Neuron (in vitro differentiated cells): ENCODE data around the gene PABPC4L.
A peak's percentile ranks its signal among the peaks of the same experiment; 100 is the strongest.

Source experiments
- H2AFZ ChIP-seq: one replicate; pipeline ENCODE4 v1.6.1; 2013; ENCODE audit warnings: low read depth, mild to moderate bottlenecking, inconsistent platforms, low read length, moderate library complexity
- H3K27me3 ChIP-seq: one replicate; pipeline ENCODE4 v1.6.1; 2013; ENCODE audit warnings: low read length; ENCODE audit not compliant: insufficient read depth
- H3K36me3 ChIP-seq: one replicate; pipeline ENCODE4 v1.6.1; 2013; ENCODE audit warnings: low read length; ENCODE audit not compliant: insufficient read depth
- H3K4me1 ChIP-seq: one replicate; pipeline ENCODE4 v1.6.1; 2013; ENCODE audit warnings: low read length; ENCODE audit not compliant: insufficient read depth
- H3K4me3 ChIP-seq: 2 replicates; pipeline ENCODE4 v1.5.1; 2013; ENCODE audit warnings: mild to moderate bottlenecking, low read length, moderate library complexity
- H3K9me3 ChIP-seq: one replicate; pipeline ENCODE4 v1.6.1; 2013; ENCODE audit warnings: low read length

Gene PABPC4L

DNA sequence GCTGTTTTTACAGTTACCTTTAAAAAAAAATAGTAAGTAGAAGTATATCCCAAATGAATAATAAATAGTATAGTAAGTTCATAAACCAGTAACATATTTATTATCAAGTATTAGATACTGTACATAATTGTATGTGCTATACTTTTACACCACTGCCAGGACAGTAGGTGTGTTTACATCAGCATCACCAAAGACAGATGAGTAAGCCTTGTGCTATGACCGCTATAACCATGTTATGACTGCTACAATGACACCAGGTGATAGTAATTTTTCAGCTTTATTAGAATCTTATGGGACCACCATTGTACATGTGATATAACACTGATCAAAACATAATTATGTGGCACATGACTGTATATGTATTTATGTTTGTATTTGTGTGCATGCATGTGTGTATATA, 27.3 kb downstream of the PABPC4L start:
- Histone ChIP-seq H3K36me3 (no peaks in the 10 kb centered on the region), H3K27me3 (no peaks in the 10 kb centered on the region), H3K9me3 (no peaks in the 10 kb centered on the region), H3K4me3 (no peak overlapping the region), H2AFZ (no peak overlapping the region), H3K4me1 (no peaks in the 10 kb centered on the region)

DNA sequence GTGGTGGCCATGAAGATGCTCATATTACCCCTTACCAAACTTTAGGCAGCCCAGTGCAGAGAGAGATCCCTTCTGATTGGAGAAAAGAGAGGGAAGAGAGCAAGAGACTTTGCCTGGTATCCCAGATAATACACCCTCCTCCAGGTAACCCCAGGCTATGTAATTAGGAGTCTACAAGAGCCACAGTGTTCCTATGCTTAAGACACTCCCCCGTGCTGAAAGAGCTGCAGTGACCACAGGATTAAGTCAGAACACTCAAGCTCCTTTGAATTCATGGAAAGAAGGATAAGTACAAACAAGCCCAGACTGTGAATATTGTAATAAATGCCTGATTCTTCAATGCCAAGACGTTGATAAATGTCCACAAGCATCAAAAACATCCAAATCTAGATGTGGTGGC, 41.4 kb downstream of the PABPC4L start:
- H3K4me1 ChIP-seq, result no peaks in the 10 kb centered on the region
- H3K27me3 ChIP-seq, result no peaks in the 10 kb centered on the region
- no peaks in the 10 kb centered on the region for H3K9me3 ChIP-seq
- no peaks in the 10 kb centered on the region for H3K36me3 ChIP-seq
- no peak overlapping the region for H3K4me3 ChIP-seq
- no peak overlapping the region for H2AFZ ChIP-seq

DNA sequence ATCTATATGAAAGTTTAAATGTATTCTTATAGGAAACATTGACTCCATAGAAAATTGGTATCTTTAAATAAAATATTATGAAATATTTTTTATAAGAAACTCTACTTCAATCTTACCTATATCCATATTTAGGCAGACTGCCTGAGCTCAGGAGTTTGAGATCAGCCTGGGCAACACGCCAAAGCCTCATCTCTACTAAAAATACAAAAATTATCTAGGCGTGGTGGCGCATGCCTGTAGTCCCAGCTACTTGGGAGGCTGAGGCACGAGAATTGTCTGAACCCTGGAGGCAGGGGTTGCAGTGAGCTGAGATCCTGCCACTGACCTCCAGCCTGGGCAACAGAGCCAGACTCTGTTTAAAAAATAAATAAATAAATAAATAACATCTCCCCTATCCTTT, 47.5 kb downstream of the PABPC4L start:
- no peaks in the 10 kb centered on the region for H3K36me3 ChIP-seq
- H3K4me3 ChIP-seq, result no peak overlapping the region
- no peaks in the 10 kb centered on the region for H3K9me3 ChIP-seq
- no peak overlapping the region for H2AFZ ChIP-seq
- H3K4me1 ChIP-seq, result peaks cover 5% of the 10 kb centered on the region
- no peaks in the 10 kb centered on the region for H3K27me3 ChIP-seq

DNA sequence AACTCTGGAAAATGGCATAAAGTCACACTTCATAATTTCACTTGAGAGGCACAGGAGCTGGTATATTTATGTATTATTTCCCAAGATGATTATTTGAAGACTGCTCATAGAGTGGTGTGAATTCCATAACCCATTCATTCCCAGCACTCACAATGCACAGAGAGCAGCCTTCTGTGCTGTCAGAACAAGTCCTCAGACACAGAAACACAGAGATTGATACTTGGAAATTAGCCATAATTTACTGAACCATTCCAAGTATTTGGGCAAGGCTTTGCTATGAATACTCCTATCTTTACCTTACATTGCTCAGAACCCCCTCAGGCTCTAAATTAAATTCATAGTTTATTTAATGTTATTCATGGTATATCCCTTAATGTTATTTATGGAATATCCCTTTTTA, 53.6 kb downstream of the PABPC4L start:
- H3K27me3 ChIP-seq, result no peaks in the 10 kb centered on the region
- peaks cover 19% of the 10 kb centered on the region for H3K4me1 ChIP-seq
- H3K9me3 ChIP-seq, result peaks cover 3% of the 10 kb centered on the region
- no peaks in the 10 kb centered on the region for H3K36me3 ChIP-seq
- no peak overlapping the region for H3K4me3 ChIP-seq
- H2AFZ ChIP-seq, result peak overlapping the region; percentile 14
